A673 (cell line): ENCODE measurements around the gene FAM170B. TPM values are rescaled to one million over a fixed set of nuclear protein-coding genes. Genes with fewer than 3 reads are reported as not detected.

Source experiments
- BruUV-seq: library from RNA; stranded (reverse); fragments of 400-500 nt; replicated peaks from 2 replicates; lab custom pipeline; 2021; lab: Mats Ljungman, UMichigan
- CTCF ChIA-PET: fragments of 300-600 bp; sonication (Branson Sonifier 250); formaldehyde crosslinking; loops from one replicate; lab custom pipeline; 2022; ENCODE audit warnings: antibody characterized with exemption; lab: Charles Lee
- POLR2A ChIA-PET: fragments of 300-600 bp; sonication (Branson Sonifier 250); formaldehyde crosslinking; loops from one replicate; lab custom pipeline; 2022; ENCODE audit warnings: antibody characterized with exemption; ENCODE audit not compliant: low non-redundant PET; lab: Charles Lee
- DNase-seq: peaks from one replicate; pipeline ENCODE4 v3.0.0-alpha.2; 2015; ENCODE audit warnings: low spot score
- H3K27ac ChIP-seq: fragments of 200-600 bp; sonication (generic); 2 replicates; pipeline ENCODE4 v1.5.1; 2016; ENCODE audit warnings: mixed run types, low read depth, mild to moderate bottlenecking, mixed read lengths, antibody characterized with exemption, low read length; ENCODE audit not compliant: poor library complexity, severe bottlenecking
- H3K27me3 ChIP-seq: fragments of 200-600 bp; sonication (generic); replicated peaks from 2 replicates; pipeline ENCODE4 v1.6.1; 2017; ENCODE audit warnings: mixed run types, low read depth, mild to moderate bottlenecking, mixed read lengths, antibody characterized with exemption, low read length; ENCODE audit not compliant: insufficient read depth, poor library complexity
- H3K36me3 ChIP-seq: fragments of 200-600 bp; sonication (generic); 2 replicates; pipeline ENCODE4 v1.6.1; 2016; ENCODE audit warnings: mixed run types, mild to moderate bottlenecking, mixed read lengths, antibody characterized with exemption, low read length; ENCODE audit not compliant: insufficient read depth, poor library complexity, severe bottlenecking
- H3K4me1 ChIP-seq: fragments of 200-600 bp; sonication (generic); 2 replicates; pipeline ENCODE4 v1.6.1; 2017; ENCODE audit warnings: mixed run types, mild to moderate bottlenecking, mixed read lengths, antibody characterized with exemption, low read length; ENCODE audit not compliant: insufficient read depth, poor library complexity, severe bottlenecking
- H3K4me3 ChIP-seq: fragments of 200-600 bp; sonication (generic); 2 replicates; pipeline ENCODE4 v1.5.1; 2016; ENCODE audit warnings: low read depth, mixed run types, mild to moderate bottlenecking, mixed read lengths, low read length; ENCODE audit not compliant: poor library complexity, severe bottlenecking
- H3K9me3 ChIP-seq: fragments of 200-600 bp; sonication (generic); 2 replicates; pipeline ENCODE4 v1.6.1; 2016; ENCODE audit warnings: mixed run types, low read depth, mild to moderate bottlenecking, mixed read lengths, antibody characterized with exemption, low read length; ENCODE audit not compliant: poor library complexity, severe bottlenecking
- CTCF ChIP-seq: fragments of 300-800, 200-600 bp; sonication (generic); conservative IDR thresholded peaks from 2 replicates; pipeline ENCODE4 v1.5.1; 2017; ENCODE audit warnings: low read depth, mild to moderate bottlenecking, antibody characterized with exemption, low read length, moderate library complexity, mixed read lengths
- EZH2 ChIP-seq: fragments of 200-600 bp; sonication (generic); IDR thresholded peaks from 2 replicates; pipeline ENCODE4 v1.6.1; 2017; ENCODE audit warnings: borderline replicate concordance, low read depth, mild to moderate bottlenecking, mixed read lengths, antibody characterized with exemption, low read length; ENCODE audit not compliant: poor library complexity, severe bottlenecking
- intact Hi-C: fragments of 100-400 bp; cut with micrococcal nuclease; formaldehyde crosslinking; loops from one replicate; pipeline ENCODE4 v1.10.0; 2022; ENCODE audit not compliant: unreplicated experiment
- total RNA-seq: library from RNA; stranded (reverse); gene quantifications from 2 replicates; pipeline ENCODE4 v1.2.3, GENCODE V29; 2021

Gene FAM170B
- total RNA-seq, 1 experiment from 2014 or later = not detected

DNA sequence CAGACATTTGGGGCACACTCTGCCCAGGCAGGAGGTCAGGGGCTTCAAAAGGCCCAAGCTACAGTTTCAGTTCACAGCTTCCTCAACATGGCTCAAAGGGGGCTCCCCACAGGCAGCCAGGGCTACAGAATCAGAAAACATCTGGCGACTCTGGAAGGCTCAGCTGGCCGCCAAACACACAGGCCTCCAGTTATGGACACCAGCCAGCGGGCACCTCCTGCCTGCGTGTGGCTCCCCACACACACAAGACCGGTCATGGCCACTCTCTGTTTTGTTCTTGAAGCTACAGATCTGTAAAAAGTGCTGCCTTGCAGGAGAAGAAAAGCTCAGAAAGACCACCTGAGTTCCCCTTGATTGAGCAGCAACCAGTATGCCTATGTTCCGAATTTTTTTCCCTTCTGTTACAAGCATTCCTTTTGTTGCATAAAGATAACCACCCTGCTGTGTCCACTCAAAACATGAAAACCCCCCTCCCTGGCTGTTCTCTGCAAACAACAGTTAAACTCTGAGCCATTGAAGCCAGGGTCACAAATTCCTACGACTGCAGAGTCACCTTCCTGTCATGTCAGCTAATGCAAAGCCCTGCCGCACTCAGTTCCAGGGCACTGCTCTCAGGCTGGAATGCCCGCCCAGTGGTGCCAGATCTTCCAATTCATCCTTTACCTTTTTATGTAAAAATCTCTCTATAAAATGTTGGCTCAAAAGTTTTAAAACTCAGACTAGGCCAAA, 52.1 kb downstream of the FAM170B start:
- no peaks in the 10 kb centered on the region for H3K9me3 ChIP-seq
- no TSS peak for BruUV-seq
- no peaks in the 10 kb centered on the region for H3K4me1 ChIP-seq
- TF ChIP-seq CTCF = no peak
- TF ChIP-seq EZH2 = no peak
- ChIA-PET CTCF (no interaction called here), POLR2A (no interaction called here)
- no peak overlapping the region for H3K4me3 ChIP-seq
- no peak for DNase-seq
- peaks cover 3% of the 10 kb centered on the region for H3K27me3 ChIP-seq
- H3K36me3 ChIP-seq = no peaks in the 10 kb centered on the region
- intact Hi-C loops = no loop called here
- no peak overlapping the region for H3K27ac ChIP-seq

Other genes starting within 250 kb of the FAM170B start
- gene LRRC18, start 194.2 kb downstream of the FAM170B start, total RNA-seq = not detected in 2 replicates
- gene VSTM4, start 18.5 kb downstream of the FAM170B start, total RNA-seq = 0.11 TPM in 2 replicates
- not detected in 2 replicates for gene TMEM273, start 54.4 kb upstream of the FAM170B start, total RNA-seq
- gene C10orf71, start 165.1 kb upstream of the FAM170B start, total RNA-seq = not detected in 2 replicates